GM21723 (cell line): ENCODE data around the gene C4BPA.

ENCODE experiments used
- ATAC-seq: cut with Tn5 transposase; IDR thresholded peaks from one replicate; pipeline ENCODE4 v1.9.1; 2021; ENCODE audit warnings: mild to moderate bottlenecking, moderate library complexity; ENCODE audit not compliant: unreplicated experiment

Gene C4BPA

DNA sequence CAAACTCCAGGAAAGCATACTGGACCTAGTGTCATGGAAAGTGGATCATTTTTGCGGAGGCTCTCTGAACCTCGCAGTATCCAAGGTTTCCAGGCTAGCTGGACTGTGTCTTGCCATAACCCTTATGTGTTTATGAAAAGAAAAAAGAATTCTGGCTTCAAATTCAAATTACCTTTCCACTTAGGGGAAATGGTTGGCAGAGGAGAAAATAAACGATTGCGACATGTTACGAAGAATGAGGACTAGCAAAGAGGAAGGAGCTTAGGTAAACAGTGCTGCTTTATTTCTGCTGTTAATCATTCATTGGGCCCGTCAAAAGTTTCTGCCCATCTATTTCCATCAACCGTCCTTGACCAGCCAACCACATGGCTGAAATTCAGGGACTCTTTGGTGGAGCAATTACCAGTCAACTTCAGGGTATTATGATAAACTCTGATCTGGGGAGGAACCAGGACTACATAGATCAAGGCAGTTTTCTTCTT, at the start of gene C4BPA:
C4BPA (plus strand) TSS at position 342 of the 482 bp plus-strand sequence. CDS start 8,793 bp downstream, outside the sequence.
- ATAC-seq, result no peak

DNA sequence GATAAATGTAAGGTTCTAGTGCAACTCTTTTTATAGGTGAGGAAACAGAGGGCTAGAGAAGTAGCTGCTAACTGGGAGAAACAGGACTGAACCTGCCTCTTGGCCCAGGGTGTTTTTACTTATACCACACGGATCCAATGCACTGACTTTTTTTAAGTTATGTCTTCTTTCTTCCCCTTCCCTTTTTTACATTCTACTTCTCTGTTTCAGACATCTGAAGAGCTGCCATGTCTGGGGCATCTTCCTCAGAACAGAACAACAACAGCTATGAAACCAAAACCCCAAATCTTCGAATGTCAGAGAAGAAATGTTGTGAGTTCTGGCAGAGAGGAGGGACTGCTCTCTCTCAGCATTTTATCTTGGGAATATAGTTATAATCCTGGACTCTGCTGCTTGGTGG, 49.5 kb upstream of the C4BPA start:
- ATAC-seq, result no peak

DNA sequence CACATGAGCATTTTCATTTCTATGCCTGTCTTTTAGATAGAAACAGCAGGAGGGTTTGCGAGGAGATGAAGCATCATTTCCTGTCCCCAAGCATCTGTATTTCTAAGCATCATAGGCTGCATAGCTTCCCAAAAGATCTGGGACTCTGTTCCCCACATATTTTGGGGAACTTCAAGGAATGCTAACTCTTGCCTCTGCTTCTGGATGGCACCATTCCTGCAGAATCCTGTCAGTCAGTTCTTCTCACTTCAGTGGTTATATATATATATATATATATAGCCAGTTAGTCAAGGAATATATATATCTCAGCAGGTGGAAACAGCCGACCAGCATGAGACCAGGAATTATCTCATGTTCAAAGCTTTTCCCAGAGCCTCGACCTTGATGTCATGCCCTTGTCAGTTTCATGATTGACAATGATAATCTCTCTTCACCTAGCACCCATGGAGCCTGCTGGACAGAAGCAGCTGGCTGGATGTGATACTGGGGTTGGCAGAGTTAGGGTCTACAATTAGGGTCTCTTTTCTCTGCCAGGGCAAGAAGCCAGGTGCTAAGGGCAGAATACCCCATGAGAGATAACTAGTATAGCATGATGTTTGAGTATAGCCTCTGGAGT, 48.5 kb upstream of the C4BPA start:
- no peak for ATAC-seq

DNA sequence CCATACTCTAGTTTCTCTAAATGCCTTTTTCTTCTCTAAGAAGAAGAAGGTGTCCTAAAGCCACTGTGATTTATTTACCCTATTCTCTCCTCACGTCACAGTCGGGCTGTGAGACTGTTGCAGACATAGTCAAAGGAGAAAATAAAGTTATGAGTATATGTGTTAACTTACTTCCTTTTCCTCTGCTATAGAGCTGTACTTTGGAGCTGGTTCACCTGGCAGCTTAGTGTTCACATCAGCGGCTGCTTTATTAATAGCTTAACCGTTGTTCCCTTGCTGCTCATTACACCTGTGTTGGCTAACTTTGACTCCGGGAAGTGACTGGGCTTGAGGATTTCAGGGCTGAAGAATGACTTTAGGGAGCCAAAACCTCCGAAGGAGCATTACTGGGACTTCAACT, 47.4 kb upstream of the C4BPA start:
- ATAC-seq, result no peak

DNA sequence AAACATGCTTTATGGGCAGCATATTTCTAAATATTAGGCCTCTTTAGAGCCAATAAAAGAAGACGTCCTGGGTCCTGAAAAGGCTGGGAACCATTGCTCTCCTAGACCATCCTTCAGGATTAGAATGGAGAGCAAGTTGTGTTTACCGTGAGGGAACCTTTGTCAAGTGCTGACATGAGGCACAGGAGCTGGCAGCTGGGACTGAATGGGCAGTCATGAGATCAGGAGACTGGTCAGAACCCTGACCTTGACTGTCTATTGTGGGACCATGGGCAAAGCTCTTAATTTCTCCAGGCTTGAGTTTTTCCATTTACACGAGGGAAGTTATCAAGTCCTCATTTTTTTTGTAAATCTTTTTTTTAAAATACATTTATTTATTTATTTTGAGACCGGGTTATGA, 45.8 kb upstream of the C4BPA start:
- no peak for ATAC-seq

DNA sequence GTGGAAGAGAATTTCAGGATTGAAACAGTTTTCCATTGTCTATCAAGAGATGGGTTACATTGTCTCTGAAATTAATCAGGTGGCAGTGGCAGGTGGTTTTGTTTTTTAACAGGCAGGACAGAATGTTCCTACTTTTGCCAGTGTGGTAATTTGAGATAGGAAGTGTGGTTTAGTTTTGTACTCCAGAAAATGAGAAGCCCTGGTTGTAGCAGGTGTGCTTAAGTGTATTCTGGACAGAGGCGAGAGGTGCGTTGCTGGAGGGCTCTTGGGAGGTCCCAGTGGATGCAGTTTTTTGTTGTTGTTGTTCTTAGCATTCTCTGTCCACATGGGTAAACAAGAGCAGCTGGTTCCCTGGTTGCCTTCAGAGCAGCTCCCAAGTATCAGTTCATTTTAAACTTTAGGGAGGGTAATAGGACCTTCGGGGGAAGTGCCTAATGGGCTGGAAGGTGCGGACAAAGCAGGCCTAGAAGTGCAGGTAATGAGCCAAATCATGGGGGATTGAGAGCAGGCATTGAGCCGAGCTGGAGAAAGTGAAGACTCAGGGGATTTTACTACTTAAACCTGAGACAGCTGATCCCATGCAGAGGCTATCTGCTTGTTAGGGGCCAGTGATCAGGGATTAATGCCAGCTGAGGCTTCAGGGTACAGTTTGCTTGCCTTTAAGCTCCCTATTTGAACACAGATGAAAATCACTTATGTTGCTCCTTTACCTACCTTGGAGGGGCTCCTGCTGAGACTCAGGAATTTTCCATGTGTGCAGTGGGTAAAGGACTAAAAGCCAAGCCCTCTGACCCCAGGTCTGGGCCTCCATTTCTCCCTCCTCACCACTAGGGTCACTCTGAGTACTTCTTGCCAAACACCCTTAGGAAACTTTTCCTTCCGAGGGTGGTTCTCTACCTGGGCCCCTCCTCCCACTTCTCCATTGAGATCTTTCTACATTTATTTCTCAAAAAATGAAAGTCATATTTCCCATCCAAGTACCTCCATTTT, 44.9 kb upstream of the C4BPA start:
- no peak for ATAC-seq

DNA sequence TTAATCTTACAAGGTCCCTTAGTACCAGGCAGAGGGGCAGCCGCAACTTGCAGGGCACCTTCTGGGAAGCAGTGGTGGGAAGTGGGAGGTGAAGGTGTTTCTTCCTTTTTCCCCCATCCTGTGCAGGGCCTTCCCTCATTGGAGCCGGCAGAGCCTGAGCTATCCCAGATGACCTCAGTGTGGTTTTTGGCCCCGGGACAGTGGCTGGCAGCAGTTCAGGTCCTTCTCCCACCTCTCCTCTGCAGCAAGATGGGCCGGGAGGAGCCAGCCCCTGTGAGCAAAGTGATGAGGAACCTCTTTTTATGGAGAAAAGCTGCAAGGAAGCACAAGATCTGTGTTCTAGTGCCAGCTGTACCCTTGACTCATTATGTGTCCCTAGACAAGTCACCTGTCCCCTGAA, 44.2 kb upstream of the C4BPA start:
- ATAC-seq, result no peak

DNA sequence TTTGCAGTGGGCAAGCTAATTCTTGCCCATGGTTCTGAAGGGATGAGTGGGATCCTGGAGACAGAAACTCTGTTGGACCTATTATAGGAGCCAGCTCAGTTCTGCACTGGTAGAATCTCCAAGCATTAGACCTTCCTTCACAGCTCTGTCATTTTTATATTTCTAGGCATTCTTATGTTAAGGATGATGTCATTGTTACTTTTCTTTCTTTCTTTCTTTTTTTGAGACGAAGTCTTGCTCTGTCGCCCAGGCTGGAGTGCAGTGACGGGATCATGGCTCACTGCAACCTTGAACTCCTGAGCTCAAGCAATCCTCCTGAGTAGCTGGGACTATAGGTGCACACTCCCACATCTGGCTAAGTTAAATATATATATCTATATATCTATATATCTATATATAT, 43.4 kb upstream of the C4BPA start:
- no peak for ATAC-seq

DNA sequence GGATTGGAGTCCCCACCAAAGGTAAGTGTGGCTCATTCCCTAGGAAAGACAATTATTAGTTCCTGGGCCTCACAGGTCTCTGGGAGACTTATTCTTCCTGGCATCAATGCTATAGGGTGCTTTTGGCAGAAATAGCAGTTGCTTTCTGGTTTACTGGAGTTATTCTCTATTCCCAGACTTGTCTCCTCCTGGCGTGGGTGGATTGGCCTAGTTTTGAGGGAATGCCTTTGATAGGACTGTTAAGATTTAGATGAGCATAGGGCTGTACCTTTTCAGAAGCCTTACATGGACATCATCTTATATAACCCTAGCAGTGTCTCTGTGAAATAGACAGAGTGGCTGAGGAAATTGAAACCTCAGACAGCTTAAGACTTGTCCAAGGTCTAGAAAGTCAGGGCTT, 42.0 kb upstream of the C4BPA start:
- ATAC-seq, result no peak

DNA sequence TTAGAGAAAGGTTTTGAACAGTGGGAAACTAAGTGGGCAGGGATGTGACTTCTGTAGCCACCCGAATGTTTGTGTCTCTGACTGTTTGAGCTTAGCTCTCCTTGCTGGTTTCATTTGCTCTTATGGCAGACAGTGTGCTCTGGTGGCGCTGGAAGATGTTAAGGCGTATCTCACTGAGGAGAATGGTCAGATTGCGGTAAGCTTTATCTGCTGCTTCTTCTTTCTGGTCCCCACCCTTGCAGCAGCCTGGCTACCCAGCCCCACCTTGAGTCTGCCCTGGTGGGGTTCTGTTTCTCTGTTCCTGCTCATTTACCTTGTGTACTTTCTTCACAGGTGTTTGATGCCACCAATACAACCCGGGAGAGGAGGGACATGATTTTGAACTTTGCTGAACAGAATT, 41.0 kb upstream of the C4BPA start:
- ATAC-seq, result no peak

DNA sequence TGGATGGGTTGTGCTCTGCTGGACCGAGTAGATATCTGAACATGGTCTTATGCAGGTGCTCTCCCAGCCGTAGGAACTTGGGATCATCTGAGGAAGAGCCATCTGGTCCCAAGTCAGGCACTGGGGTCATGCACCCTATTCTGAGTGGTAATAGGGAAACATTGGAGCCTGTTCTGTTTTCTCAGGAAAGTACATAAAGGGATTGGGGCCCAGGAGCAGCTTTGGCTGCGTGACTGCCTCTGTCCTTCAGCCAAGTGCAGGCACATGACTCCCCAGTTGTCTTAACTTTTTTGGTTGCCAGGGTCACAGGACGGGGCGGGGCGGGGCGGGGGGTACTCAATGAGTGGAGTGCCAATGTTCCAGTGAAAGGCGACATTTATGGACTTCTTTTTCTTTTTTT, 39.5 kb upstream of the C4BPA start:
- no peak for ATAC-seq

DNA sequence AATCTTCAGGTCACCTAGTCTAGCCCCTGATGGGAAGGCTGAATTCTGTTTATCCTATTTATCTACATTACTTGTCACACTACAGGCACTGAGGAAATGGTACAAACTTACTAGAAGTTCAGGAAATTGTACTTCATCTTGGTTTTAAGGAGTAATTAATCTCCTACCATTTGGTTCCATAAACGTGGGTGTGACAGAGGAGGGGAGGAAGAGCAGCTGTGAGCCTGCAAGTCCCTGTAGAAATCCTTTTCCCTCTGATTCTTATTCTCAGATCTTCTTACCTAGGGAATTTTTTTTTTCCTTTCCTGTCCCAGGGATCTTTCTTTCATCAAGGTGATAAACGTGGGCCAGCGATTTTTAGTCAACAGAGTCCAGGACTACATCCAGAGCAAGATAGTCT, 36.8 kb upstream of the C4BPA start:
- no peak for ATAC-seq

DNA sequence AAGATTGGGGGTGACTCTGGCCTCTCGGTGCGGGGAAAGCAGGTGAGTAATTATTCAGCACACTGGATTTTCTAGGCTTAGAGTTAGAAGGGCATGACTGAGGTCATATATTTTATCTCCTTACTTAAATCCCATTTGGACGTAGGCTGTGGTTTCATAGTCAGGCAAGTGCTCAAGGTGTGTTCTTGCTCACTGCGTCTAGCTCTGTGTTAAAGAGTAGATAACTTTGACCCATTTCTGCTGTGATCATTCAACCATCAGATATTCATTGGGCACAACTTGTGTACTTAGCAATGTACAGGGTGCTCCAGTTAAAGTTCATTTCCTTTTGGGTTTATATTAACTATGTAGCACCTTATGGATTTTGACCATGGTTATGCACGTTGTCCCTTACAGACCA, 36.4 kb upstream of the C4BPA start:
- no peak for ATAC-seq

DNA sequence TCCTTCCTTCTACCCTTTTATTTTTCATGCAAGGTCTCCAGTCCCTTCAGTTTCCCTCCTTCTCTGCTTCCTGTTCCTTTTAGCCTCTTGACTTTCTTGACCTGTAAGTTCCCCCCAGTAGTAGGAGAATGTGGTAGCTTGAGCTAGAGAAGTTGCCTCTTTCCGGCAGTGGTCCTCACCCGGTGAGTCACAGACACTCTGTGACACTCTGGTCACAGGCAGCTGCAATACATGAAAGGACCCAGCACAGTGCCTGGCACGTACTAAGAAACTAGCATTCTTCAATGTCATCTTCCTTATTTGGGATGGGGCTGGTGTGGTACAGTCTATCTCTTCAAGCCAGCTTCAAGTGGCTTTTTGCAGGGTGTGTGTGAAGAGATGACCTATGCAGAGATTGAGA, 35.0 kb upstream of the C4BPA start:
- no peak for ATAC-seq

DNA sequence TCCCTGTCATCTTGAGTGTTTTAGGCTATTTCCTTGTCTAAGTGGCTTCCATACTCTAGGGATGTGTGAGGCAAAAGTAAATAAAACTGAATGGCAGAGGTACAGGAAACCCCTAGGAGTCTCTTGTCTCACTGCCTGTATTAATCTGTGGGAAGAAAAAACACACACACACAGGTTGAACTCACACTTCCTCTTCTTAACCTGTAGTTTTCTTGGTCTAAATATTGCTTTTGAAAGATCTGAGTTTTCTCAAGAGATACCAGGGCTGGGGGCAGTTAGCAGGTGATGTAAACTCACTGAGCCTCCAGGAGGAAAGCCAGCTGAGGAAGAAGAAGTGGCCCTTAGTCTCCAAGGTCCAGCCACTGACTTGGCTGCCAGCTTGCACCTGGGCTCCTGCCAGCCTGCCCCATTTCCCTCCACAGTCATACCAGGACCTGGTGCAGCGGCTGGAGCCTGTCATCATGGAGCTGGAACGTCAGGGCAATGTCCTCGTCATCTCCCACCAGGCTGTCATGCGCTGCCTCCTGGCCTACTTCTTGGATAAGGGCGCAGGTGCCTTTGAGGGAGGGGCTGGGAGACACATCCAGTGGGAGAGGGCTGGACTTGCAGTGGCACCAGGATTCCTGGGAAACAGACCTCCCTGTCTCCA, 34.1 kb upstream of the C4BPA start:
- ATAC-seq, result peak; percentile 72

DNA sequence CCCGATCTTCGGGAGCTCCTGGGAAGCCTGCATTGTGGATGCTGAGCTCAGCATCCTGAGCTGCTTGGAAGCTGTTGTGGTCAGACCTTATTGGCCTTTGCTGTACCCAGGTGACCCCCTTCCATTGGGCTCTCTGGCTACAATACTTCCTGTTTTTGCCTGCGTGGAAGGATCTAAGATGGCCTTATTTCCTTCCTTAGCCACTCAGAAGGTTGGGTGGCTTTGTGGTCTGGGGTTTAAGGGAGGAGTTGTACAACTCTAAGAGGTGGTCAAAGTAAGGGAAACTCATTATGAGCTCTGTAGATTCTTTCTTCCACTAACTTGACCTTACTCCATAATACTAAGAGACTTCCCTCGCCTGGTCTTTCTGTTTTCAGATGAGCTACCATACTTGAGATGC, 33.2 kb upstream of the C4BPA start:
- ATAC-seq, result no peak

DNA sequence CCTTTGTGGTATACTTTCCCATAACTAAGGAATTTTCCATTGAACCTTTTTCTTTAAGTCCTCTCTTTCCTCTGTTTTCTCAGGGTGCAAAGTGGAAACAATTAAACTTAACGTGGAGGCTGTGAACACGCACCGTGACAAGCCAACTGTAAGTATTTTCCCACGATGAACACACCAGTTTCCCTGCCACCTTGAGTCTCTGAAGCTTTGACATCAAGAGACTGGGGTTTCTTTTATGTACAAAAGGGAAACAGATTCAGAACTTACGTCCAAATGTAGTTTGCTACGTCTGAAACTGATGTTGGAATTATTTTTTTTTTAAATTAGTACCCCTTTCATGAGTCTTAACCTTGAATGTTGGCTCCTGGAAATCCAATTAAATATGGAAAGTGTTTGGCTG, 32.6 kb upstream of the C4BPA start:
- no peak for ATAC-seq

DNA sequence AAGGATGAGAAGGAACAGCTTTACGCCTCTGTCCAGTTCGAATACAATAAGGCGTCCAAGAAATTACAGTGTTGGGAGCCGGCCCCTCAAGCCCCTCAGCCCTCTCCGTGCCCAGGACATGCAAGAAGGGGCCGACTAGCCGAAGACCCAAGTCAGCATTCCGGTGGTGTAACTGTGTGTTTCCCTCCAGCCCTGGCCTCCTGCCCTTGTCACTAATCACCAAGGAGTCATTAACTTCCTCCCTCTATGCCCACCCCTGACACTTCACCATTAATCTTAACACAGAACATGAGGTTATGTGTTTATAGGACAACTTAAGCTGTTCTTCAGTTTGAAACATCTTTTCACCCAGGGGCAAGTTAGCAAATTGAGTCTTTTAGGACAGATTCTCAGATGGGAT, 31.8 kb upstream of the C4BPA start:
- no peak for ATAC-seq

DNA sequence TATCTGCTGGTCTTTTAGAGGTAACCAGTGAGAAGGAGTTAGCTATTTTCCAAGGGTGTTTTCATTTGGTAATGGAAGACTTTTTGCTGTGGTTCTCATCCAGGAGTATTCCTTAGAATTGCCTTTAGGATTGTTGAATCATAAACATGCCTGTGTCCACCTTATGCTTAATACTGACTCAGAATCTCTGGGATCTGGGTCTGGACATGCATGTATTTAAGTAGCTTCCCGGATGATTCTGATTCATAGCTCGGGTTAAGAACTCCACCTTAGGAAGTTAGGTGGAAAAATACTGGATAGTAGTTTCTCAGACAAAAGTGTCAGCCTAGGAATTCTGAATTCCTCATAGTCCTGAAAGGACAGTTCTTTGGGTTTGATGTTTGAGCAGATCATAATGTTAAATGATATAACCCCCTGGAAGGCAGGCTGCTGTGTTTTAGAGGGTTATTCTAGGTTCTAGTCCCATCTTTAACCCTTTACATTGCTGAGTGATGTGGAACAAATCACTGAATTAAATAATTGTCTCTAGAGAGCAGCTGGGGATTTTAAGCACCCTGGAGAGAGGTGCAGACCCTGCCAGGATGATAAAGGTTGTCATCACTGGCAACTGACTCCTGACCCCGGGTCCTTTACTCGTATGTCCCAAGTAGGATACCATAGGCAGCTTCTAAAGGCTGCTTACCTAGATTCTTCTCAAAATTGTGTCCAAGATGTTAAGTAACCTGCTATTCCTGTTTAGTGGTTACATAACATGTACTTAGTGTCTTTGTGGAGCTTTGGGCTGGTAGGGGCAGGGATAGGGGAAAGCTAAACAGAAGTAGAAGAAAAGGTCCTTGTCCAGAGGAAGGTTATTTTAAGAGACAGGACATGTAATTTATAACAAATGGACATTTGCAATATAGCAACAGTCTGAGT, 29.9 kb upstream of the C4BPA start:
- no peak for ATAC-seq

DNA sequence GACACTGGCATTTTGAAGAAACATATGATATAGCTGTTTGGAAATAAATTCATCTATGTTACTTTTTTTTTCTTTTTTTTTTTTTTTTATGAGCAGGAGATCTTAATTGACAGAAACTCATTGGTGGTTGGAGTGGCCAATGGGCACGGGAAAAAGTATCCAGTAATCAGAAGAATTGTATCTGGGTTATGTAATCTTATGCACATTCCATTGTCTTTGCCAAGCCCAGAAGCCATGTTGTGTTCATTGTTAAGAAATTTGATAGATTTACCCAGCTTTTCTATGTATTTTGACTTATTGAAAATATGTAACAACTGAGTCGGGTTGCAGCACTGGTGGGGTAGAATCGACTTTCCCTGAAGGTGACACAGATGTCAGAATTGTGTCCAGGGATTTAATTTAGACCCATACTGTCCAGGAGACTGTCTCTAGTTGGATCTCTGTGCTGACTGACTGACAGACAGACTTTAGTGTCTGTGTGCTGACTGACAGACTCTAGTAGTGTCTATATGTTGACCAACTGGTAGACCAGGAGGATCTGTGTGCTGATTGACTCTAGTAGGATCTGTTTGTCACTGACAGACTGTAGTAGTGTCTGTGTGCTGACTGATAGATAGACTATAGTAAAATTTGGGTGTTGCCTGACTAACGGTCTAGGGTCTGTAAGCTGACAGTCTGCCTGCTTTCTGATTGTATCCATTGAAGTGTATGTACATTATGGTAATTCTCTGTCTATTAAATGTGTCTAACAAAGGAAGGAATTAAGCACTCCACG, 27.7 kb upstream of the C4BPA start:
- ATAC-seq, result no peak
